Lung (tissue), 12 donors: ENCODE results near the gene AKAP6. TPM values are rescaled to one million over a fixed set of nuclear protein-coding genes. Genes with fewer than 3 reads are reported as not detected.

Source experiments
- ATAC-seq: fragments of 200-7000 bp; cut with Tn5 transposase; one replicate; pipeline ENCODE4 v1.9.1; 2020; ENCODE audit warnings: moderate number of reproducible peaks; ENCODE audit not compliant: insufficient read depth, low FRiP score
- DNase-seq, 3 donors: peaks; one replicate each; pipeline ENCODE4 v3.0.0-alpha.2; 2013 to 2017
- H3K27ac ChIP-seq, 2 donors: one replicate each; pipeline ENCODE4 v1.5.1; 2013; ENCODE audit warnings: mild to moderate bottlenecking in 2 of 2, moderate library complexity in 2 of 2, control low read depth in 1 of 2, inconsistent platforms in 1 of 2, low read depth in 1 of 2, low read length in 1 of 2
- H3K27me3 ChIP-seq, 3 donors: one replicate each; pipeline ENCODE4 v1.5.1; 2013; ENCODE audit warnings: low read length in 2 of 3; ENCODE audit not compliant: control insufficient read depth in 3 of 3, insufficient read depth in 3 of 3
- H3K36me3 ChIP-seq, 4 donors: one replicate each; pipeline ENCODE4 v1.5.1; 2013; ENCODE audit warnings: low read length in 4 of 4, mild to moderate bottlenecking in 1 of 4, moderate library complexity in 1 of 4; ENCODE audit not compliant: control insufficient read depth in 4 of 4, insufficient read depth in 4 of 4
- H3K4me1 ChIP-seq, 5 donors: one replicate each; pipeline ENCODE4 v1.5.1; 2013; ENCODE audit warnings: low read length in 5 of 5, mild to moderate bottlenecking in 2 of 5, moderate library complexity in 1 of 5; ENCODE audit not compliant: control insufficient read depth in 5 of 5, insufficient read depth in 5 of 5
- H3K4me3 ChIP-seq: one replicate; pipeline ENCODE4 v1.5.1; 2013; ENCODE audit warnings: mild to moderate bottlenecking, control low read depth, moderate library complexity
- H3K9ac ChIP-seq, 2 donors: one replicate each; pipeline ENCODE4 v1.5.1; 2013; ENCODE audit warnings: low read length in 2 of 2, control low read depth in 1 of 2; ENCODE audit not compliant: insufficient read depth in 1 of 2
- H3K9me3 ChIP-seq, 4 donors: one replicate each; pipeline ENCODE4 v1.5.1; 2013; ENCODE audit warnings: low read length in 3 of 4, mild to moderate bottlenecking in 1 of 4, moderate library complexity in 1 of 4; ENCODE audit not compliant: control insufficient read depth in 4 of 4, insufficient read depth in 3 of 4
- CTCF ChIP-seq: IDR thresholded peaks from 2 replicates; pipeline ENCODE4 v1.5.1; 2012; ENCODE audit warnings: mild to moderate bottlenecking; ENCODE audit errors: control extremely low read depth, extremely low read depth
- WGBS, 2 donors: extraction: QIAGEN DNeasy Blood & Tissue Kit; methylation state at CpG; one replicate each; pipeline ENCODE4 v1.1.7; 2013; 5-methylcytosine and 5-hydroxymethylcytosine counted together
- polyA plus RNA-seq, 2 donors: library from polyadenylated mRNA; stranded (reverse); fragments of 200-250 nt; gene quantifications; one replicate each; pipeline ENCODE4 v1.2.1, GENCODE V29; 2013
- total RNA-seq, 2 donors: library from RNA; depleted of rRNA in 1 of 2; stranded (reverse); fragments of >200 nt in 1 of 2; gene quantifications; one replicate each; pipeline ENCODE4 v1.2.1, GENCODE V29; 2014 to 2021
- donor health status: control.
- donor health status: control.
- donor health status: Bipolar disorder and iron deficiency.
- donor health status: healthy.
- donor health status: DM: yes; HTN: yes; CAD: no.

The AKAP6 gene
- total and polyA plus RNA-seq, 4 donors: 1.5 to 27.1 (median 7.7) TPM

- no peak for ATAC-seq
- Histone ChIP-seq H3K4me1 (no peaks in the 10 kb centered on the region), H3K4me3 (no peak overlapping the region), H3K9ac (no peak overlapping the region), H3K27ac (no peak overlapping the region), H3K36me3 (no peaks in the 10 kb centered on the region), H3K9me3 (no peaks in the 10 kb centered on the region), H3K27me3 (no peaks in the 10 kb centered on the region)
- no peak for DNase-seq
- WGBS, 2 donors: 77 to 87% methylated on average over 4 of the region's 4 CpGs
- no peak for TF ChIP-seq CTCF
Observed at GRCh38 chr14:32312010-32312331, 17.1 kb upstream of the AKAP6 start.

- Histone ChIP-seq H3K4me3 (no peak overlapping the region), H3K9ac (no peak overlapping the region), H3K9me3 (no peaks in the 10 kb centered on the region), H3K27ac (no peak overlapping the region), H3K27me3 (no peaks in the 10 kb centered on the region), H3K36me3 (no peaks in the 10 kb centered on the region), H3K4me1 (peaks cover 0 to 4% (median 0%) of the 10 kb centered on the region in 5 donors)
- no peak for TF ChIP-seq CTCF
- ATAC-seq: no peak
- no peak for DNase-seq
- WGBS, 2 donors: 89 to 91% methylated on average over 5 of the region's 5 CpGs
Observed at GRCh38 chr14:32313844-32314376, 15.2 kb upstream of the AKAP6 start.

- 88 to 92% methylated on average over 7 of the region's 7 CpGs for WGBS, 2 donors
- Histone ChIP-seq H3K27ac (no peak overlapping the region), H3K9me3 (no peaks in the 10 kb centered on the region), H3K27me3 (no peaks in the 10 kb centered on the region), H3K9ac (no peak overlapping the region), H3K4me3 (no peak overlapping the region), H3K36me3 (no peaks in the 10 kb centered on the region), H3K4me1 (peaks cover 0 to 4% (median 0%) of the 10 kb centered on the region in 5 donors)
- no peak for TF ChIP-seq CTCF
- no peak for ATAC-seq
- no peak for DNase-seq
Observed at GRCh38 chr14:32318087-32318795, 10.9 kb upstream of the AKAP6 start.
